Loucy (cell line): ENCODE results near the gene PSMA4.

ENCODE experiments used
- H2AFZ ChIP-seq: fragments of 200-600 bp; sonication (generic); 2 replicates; pipeline ENCODE4 v1.6.0; 2016; ENCODE audit warnings: antibody characterized with exemption, mild to moderate bottlenecking, low read length, moderate library complexity
- H3F3A ChIP-seq: fragments of 200-600 bp; 2 replicates; pipeline ENCODE4 v1.6.0; 2016; ENCODE audit warnings: antibody characterized with exemption, low read depth, mild to moderate bottlenecking
- H3K27me3 ChIP-seq: fragments of 200-600 bp; sonication (generic); 2 replicates; pipeline ENCODE4 v1.6.1; 2014; ENCODE audit warnings: low read length, mild to moderate bottlenecking; ENCODE audit not compliant: insufficient read depth, poor library complexity, severe bottlenecking
- H3K36me3 ChIP-seq: fragments of 200-600 bp; sonication (generic); 2 replicates; pipeline ENCODE4 v1.6.1; 2016; ENCODE audit warnings: low read length; ENCODE audit not compliant: insufficient read depth
- H3K4me1 ChIP-seq: fragments of 200-600 bp; sonication (generic); 2 replicates; pipeline ENCODE4 v1.5.1; 2014; ENCODE audit warnings: low read length, mild to moderate bottlenecking; ENCODE audit not compliant: insufficient read depth, poor library complexity, severe bottlenecking
- H3K4me2 ChIP-seq: fragments of 200-600 bp; sonication (generic); 2 replicates; pipeline ENCODE4 v1.6.0; 2014; ENCODE audit warnings: antibody characterized with exemption, low read length, low read depth, mild to moderate bottlenecking; ENCODE audit not compliant: poor library complexity, severe bottlenecking
- H3K4me3 ChIP-seq: fragments of 200-600 bp; sonication (generic); 2 replicates; pipeline ENCODE4 v1.5.1; 2014; ENCODE audit warnings: low read length, mild to moderate bottlenecking, mixed read lengths; ENCODE audit not compliant: poor library complexity, severe bottlenecking
- H3K79me2 ChIP-seq: fragments of 200-600 bp; sonication (generic); 2 replicates; pipeline ENCODE4 v1.6.1; 2014; ENCODE audit warnings: low read length; ENCODE audit not compliant: insufficient read depth
- H3K9ac ChIP-seq: fragments of 200-600 bp; sonication (generic); 2 replicates; pipeline ENCODE4 v1.6.0; 2014; ENCODE audit warnings: mild to moderate bottlenecking, low read depth, low read length, moderate library complexity; ENCODE audit not compliant: poor library complexity, severe bottlenecking
- H3K9me2 ChIP-seq: fragments of 200-600 bp; sonication (generic); replicated peaks from 2 replicates; pipeline ENCODE4 v1.6.1; 2016; ENCODE audit warnings: low read depth, low read length, mixed read lengths
- H3K9me3 ChIP-seq: fragments of 200-600 bp; sonication (generic); 2 replicates; pipeline ENCODE4 v1.6.1; 2014; ENCODE audit warnings: mild to moderate bottlenecking, antibody characterized with exemption, low read length, low read depth; ENCODE audit not compliant: insufficient read depth
- H4K20me1 ChIP-seq: fragments of 200-600 bp; sonication (generic); 2 replicates; pipeline ENCODE4 v1.6.0; 2014; ENCODE audit warnings: antibody characterized with exemption, low read length, mild to moderate bottlenecking; ENCODE audit not compliant: insufficient read depth, poor library complexity, severe bottlenecking
- EZH2phosphoT487 ChIP-seq: fragments of 200-600 bp; IDR thresholded peaks from 2 replicates; pipeline ENCODE4 v1.6.1; 2018; ENCODE audit warnings: antibody characterized with exemption, mild to moderate bottlenecking, moderate library complexity, borderline replicate concordance
- TF ChIP-seq, protein P1 (sequence below): fragments of 200-600 bp; sonication (generic); conservative IDR thresholded peaks from 2 replicates; pipeline ENCODE4 v1.5.1; 2014; ENCODE audit warnings: mild to moderate bottlenecking, antibody characterized with exemption, low read length

The PSMA4 gene

GRCh38 chr15:78599189-78599588, 58.9 kb downstream of the PSMA4 start:
- no peaks in the 10 kb centered on the region for H3K9me2 ChIP-seq
- H3K36me3 ChIP-seq, result peaks cover 1% of the 10 kb centered on the region; the same call in 1 of the 2 replicates
- TF ChIP-seq, protein P1, sequence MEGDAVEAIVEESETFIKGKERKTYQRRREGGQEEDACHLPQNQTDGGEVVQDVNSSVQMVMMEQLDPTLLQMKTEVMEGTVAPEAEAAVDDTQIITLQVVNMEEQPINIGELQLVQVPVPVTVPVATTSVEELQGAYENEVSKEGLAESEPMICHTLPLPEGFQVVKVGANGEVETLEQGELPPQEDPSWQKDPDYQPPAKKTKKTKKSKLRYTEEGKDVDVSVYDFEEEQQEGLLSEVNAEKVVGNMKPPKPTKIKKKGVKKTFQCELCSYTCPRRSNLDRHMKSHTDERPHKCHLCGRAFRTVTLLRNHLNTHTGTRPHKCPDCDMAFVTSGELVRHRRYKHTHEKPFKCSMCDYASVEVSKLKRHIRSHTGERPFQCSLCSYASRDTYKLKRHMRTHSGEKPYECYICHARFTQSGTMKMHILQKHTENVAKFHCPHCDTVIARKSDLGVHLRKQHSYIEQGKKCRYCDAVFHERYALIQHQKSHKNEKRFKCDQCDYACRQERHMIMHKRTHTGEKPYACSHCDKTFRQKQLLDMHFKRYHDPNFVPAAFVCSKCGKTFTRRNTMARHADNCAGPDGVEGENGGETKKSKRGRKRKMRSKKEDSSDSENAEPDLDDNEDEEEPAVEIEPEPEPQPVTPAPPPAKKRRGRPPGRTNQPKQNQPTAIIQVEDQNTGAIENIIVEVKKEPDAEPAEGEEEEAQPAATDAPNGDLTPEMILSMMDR, result no peak
- TF ChIP-seq EZH2phosphoT487, result no peak
- no peaks in the 10 kb centered on the region for H3K79me2 ChIP-seq
- no peak overlapping the region for H2AFZ ChIP-seq
- H4K20me1 ChIP-seq, result no peaks in the 10 kb centered on the region
- no peaks in the 10 kb centered on the region for H3K9me3 ChIP-seq
- H3K4me2 ChIP-seq, result no peak overlapping the region
- no peaks in the 10 kb centered on the region for H3F3A ChIP-seq
- H3K9ac ChIP-seq, result no peak overlapping the region
- H3K27me3 ChIP-seq, result no peaks in the 10 kb centered on the region
- no peak overlapping the region for H3K4me3 ChIP-seq
- H3K4me1 ChIP-seq, result no peaks in the 10 kb centered on the region
